HG03558 (cell line): ENCODE results near the gene CBX8.

Experiments used
- ATAC-seq: cut with Tn5 transposase; IDR thresholded peaks from one replicate; pipeline ENCODE4 v1.9.1; 2021; ENCODE audit warnings: moderate number of reproducible peaks; ENCODE audit not compliant: unreplicated experiment; ENCODE audit errors: extremely low read depth

CBX8 gene

GRCh38 chr17:79835953-79836509 is 39.2 kb upstream of the CBX8 start:
- no peak for ATAC-seq

GRCh38 chr17:79835470-79835899 is 38.6 kb upstream of the CBX8 start:
- no peak for ATAC-seq

GRCh38 chr17:79834565-79835469 is 37.9 kb upstream of the CBX8 start:
- ATAC-seq, result no peak

GRCh38 chr17:79833744-79834564 is 37.1 kb upstream of the CBX8 start:
- no peak for ATAC-seq

- no peak for ATAC-seq
These were observed 36.2 kb upstream of the CBX8 start for GRCh38 chr17:79833110-79833450.

GRCh38 chr17:79832218-79833109 is 35.6 kb upstream of the CBX8 start:
- ATAC-seq, result no peak

- no peak for ATAC-seq
These were observed 34.7 kb upstream of the CBX8 start for GRCh38 chr17:79831265-79832217.

GRCh38 chr17:79830763-79831264 is 33.9 kb upstream of the CBX8 start:
- no peak for ATAC-seq

- ATAC-seq, result no peak
These were observed 33.4 kb upstream of the CBX8 start for GRCh38 chr17:79830303-79830702.

GRCh38 chr17:79829457-79829856 is 32.6 kb upstream of the CBX8 start:
- no peak for ATAC-seq

GRCh38 chr17:79829004-79829403 is 32.1 kb upstream of the CBX8 start:
- ATAC-seq, result no peak

- no peak for ATAC-seq
These were observed 30.1 kb upstream of the CBX8 start for GRCh38 chr17:79826841-79827578.

GRCh38 chr17:79826204-79826680 is 29.4 kb upstream of the CBX8 start:
- ATAC-seq, result no peak

- ATAC-seq, result no peak
These were observed 28.7 kb upstream of the CBX8 start for GRCh38 chr17:79825580-79825921.

GRCh38 chr17:79824893-79825579 is 28.2 kb upstream of the CBX8 start:
- ATAC-seq, result no peak

- ATAC-seq, result no peak
These were observed 27.4 kb upstream of the CBX8 start for GRCh38 chr17:79824234-79824633.

- no peak for ATAC-seq
These were observed 25.8 kb upstream of the CBX8 start for GRCh38 chr17:79822583-79823124.
